NCI-H345 treated with DMSO at 0.1 percent for 48 hours (cell line): ENCODE measurements around the gene GABARAPL1.
"Not testable (repeated sequence)": the region's sequence is repeated elsewhere in the genome, so short reads cannot be mapped to it uniquely, and the experiment has no call there.

Experiments used
- DNase-seq: peaks from one replicate; lab custom pipeline; 2025; ENCODE audit not compliant: unreplicated experiment; lab: John Stamatoyannopoulos, UW

Gene GABARAPL1

GRCh38 chr12:10196210-10196609 lies 16.5 kb upstream of the GABARAPL1 start:
- no peak for DNase-seq

- no peak for DNase-seq
These were observed 14.8 kb upstream of the GABARAPL1 start for GRCh38 chr12:10197879-10198278.

- not testable (repeated sequence) for DNase-seq
These were observed 8.2 kb upstream of the GABARAPL1 start for GRCh38 chr12:10204495-10204894.

GRCh38 chr12:10205220-10205807 lies 7.4 kb upstream of the GABARAPL1 start:
- no peak for DNase-seq

GRCh38 chr12:10207136-10207535 lies 5.5 kb upstream of the GABARAPL1 start:
- no peak for DNase-seq

- no peak for DNase-seq
These were observed 2.5 kb upstream of the GABARAPL1 start for GRCh38 chr12:10210225-10210624.

GRCh38 chr12:10211101-10211939 lies 1.4 kb upstream of the GABARAPL1 start:
- DNase-seq = no peak

GRCh38 chr12:10211940-10212738 lies 538 bp upstream of the GABARAPL1 start:
- peak; percentile 74 for DNase-seq

- DNase-seq = peak; percentile 47
These were observed 775 bp downstream of the GABARAPL1 start for GRCh38 chr12:10213168-10214135.

GRCh38 chr12:10214136-10214894 lies 1.6 kb downstream of the GABARAPL1 start:
- DNase-seq = no peak

- DNase-seq = no peak
These were observed 2.2 kb downstream of the GABARAPL1 start for GRCh38 chr12:10214895-10215267.

GRCh38 chr12:10215436-10215835 lies 2.8 kb downstream of the GABARAPL1 start:
- DNase-seq = no peak

GRCh38 chr12:10215946-10216345 lies 3.3 kb downstream of the GABARAPL1 start:
- DNase-seq = not testable (repeated sequence)

- DNase-seq = no peak
These were observed 5.3 kb downstream of the GABARAPL1 start for GRCh38 chr12:10218021-10218420.

GRCh38 chr12:10220398-10221077 lies 7.9 kb downstream of the GABARAPL1 start:
- no peak for DNase-seq

- DNase-seq = no peak
These were observed 9.2 kb downstream of the GABARAPL1 start for GRCh38 chr12:10221846-10222245.

GRCh38 chr12:10223208-10223607 lies 10.5 kb downstream of the GABARAPL1 start:
- DNase-seq = no peak

GRCh38 chr12:10225426-10225825 lies 12.7 kb downstream of the GABARAPL1 start:
- not testable (repeated sequence) for DNase-seq

GRCh38 chr12:10226086-10226485 lies 13.4 kb downstream of the GABARAPL1 start:
- DNase-seq = no peak
